Hepatocyte (in vitro differentiated cells): Measurements from ENCODE around the gene CNPY2.
"Not testable (repeated sequence)": the region's sequence is repeated elsewhere in the genome, so short reads cannot be mapped to it uniquely, and the experiment has no call there.

Source experiments
- EZH2 ChIP-seq: fragments of 200-600 bp; sonication (generic); IDR thresholded peaks from 2 replicates; pipeline ENCODE4 v1.6.1; 2016; ENCODE audit warnings: antibody characterized with exemption, mild to moderate bottlenecking, borderline replicate concordance
- EZH2phosphoT487 ChIP-seq: fragments of 200-600 bp; sonication (generic); IDR thresholded peaks from one replicate; pipeline ENCODE4 v1.6.1; 2018; ENCODE audit warnings: antibody characterized with exemption, mild to moderate bottlenecking, low read depth, moderate library complexity; ENCODE audit not compliant: unreplicated experiment, severe bottlenecking
- TF ChIP-seq, protein P1 (sequence below): fragments of 200-600 bp; sonication (generic); IDR thresholded peaks from 2 replicates; pipeline ENCODE4 v1.5.1; 2016; ENCODE audit warnings: antibody characterized with exemption, mild to moderate bottlenecking; ENCODE audit not compliant: poor library complexity

- TF ChIP-seq, protein P1, sequence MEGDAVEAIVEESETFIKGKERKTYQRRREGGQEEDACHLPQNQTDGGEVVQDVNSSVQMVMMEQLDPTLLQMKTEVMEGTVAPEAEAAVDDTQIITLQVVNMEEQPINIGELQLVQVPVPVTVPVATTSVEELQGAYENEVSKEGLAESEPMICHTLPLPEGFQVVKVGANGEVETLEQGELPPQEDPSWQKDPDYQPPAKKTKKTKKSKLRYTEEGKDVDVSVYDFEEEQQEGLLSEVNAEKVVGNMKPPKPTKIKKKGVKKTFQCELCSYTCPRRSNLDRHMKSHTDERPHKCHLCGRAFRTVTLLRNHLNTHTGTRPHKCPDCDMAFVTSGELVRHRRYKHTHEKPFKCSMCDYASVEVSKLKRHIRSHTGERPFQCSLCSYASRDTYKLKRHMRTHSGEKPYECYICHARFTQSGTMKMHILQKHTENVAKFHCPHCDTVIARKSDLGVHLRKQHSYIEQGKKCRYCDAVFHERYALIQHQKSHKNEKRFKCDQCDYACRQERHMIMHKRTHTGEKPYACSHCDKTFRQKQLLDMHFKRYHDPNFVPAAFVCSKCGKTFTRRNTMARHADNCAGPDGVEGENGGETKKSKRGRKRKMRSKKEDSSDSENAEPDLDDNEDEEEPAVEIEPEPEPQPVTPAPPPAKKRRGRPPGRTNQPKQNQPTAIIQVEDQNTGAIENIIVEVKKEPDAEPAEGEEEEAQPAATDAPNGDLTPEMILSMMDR: not testable (repeated sequence)
- TF ChIP-seq EZH2phosphoT487, EZH2: not testable (repeated sequence)
These were observed 19.7 kb upstream of the CNPY2 start for GRCh38 chr12:56335527-56335926.
